GM18526 (cell line): ENCODE results near the gene ABAT.

Source experiments
- POLR2A ChIP-seq: IDR thresholded peaks from 3 replicates; pipeline ENCODE4 v1.6.1; 2011; ENCODE audit not compliant: insufficient read length; ENCODE audit errors: extremely low read depth

Gene ABAT

DNA sequence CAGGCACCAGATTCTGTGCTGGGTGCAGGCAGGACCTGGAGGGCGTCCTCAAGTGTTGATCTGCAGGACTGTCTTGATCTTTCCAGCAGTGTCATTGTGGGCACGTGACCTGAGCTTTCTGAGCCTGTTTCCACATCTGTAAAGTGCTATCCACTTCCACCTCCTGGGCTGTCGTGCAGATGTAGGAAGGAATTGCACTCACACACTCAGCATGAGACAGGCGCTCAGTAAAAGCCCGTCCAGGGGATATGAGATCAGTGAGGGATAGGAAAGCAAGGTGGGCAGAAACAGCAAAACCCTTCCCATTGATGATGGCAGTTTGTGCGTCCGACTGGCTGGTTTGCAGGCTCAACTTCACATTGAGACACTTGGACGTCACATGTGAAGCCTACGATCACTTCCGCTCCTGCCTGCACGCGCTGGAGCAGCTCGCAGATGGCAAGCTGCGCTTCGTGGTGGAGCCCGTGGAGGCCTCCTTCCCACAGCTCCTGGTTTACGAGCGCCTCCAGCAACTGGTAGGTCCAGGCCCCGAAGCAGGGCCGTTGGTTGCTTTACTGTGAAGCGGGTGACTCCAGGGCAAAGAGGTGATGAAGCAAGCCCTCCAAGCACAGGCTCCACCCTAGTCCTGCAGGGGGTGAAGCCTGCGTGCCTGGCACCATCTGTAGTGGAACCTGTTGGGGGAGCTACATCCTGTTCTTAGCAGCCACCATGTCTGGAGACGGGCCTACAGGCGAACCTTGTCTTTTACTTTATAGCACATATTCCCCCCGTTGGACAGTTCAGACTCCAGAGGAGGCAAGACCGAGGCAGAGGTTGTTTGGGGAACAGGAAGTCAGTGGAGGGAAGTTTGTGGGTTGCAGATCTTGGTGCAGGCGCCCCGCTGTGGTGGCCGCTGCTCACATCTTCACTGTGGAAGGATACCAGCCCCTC, 29.9 kb upstream of the ABAT start:
- TF ChIP-seq POLR2A, result no peak

DNA sequence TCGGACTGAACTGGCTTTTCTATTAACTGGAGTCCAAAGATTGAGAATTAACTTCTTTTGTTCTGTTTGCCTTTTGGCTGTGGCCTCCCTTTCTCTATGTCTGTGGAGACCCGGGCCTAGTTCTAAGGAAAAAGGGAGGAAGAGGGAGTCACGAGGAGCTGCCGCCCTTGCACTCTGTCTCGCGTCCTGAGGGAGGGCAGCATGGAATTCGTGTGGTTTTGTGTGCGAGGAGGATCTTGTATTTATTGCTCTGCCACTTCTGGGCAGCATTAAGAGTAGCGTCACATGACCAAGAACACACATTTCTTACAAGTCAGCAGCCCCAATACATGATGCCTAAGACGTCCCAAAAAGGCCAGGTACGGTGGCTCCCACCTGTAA, 29.3 kb upstream of the ABAT start:
- no peak for TF ChIP-seq POLR2A

DNA sequence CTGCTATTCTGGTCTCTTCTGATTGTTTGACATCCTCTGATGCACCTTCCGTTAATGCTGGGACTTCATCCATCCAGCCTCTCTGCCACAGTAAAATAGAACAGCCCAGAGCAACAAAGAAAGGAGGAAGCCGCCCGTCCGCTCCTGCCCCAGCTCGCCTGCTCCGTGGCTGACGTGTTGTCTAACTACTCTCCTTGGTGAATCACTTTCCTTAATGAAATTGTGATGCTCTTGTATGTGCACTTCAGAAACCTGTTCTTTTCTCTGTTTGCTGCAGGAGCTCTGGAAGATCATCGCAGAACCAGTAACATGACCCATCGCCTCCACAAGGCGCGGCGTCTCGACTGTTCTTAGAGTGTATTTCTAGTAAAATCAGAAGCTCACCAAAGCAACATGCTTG, 28.6 kb upstream of the ABAT start:
- TF ChIP-seq POLR2A, result no peak

DNA sequence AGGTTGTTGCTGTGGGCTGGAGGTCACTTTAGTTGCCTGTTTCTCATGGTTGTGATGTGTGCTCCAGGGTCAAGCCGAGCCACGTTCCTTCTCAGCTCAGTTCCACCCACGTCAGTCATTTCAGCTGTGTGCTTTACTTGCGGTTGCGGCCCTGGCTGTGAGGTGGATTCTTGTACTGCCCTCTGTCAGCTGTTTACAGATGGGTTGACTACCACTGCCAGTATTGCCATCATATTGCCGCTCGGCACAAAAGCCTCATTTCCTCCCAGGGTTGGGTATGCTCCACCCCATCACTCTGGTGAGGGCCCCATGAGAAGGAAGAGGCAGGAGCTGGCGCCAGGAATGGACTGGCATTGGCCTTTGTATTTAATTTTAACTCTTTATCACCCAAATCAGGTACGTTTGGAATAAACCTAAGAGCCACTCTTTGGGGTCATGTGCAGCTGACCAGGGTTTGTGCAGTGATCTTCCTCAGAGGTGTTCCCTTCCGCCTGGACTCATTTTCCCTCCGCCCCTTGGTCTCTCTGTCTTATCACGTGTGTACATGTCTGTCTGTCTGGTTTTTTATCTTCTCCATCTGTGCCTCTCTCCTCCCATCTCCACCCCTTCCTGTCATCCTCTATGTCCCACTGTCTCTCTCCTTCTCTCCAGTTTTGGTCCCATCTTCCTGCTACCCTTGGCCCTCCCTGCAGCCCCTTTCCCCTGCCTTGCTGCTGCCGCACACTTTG, 27.9 kb upstream of the ABAT start:
- no peak for TF ChIP-seq POLR2A

DNA sequence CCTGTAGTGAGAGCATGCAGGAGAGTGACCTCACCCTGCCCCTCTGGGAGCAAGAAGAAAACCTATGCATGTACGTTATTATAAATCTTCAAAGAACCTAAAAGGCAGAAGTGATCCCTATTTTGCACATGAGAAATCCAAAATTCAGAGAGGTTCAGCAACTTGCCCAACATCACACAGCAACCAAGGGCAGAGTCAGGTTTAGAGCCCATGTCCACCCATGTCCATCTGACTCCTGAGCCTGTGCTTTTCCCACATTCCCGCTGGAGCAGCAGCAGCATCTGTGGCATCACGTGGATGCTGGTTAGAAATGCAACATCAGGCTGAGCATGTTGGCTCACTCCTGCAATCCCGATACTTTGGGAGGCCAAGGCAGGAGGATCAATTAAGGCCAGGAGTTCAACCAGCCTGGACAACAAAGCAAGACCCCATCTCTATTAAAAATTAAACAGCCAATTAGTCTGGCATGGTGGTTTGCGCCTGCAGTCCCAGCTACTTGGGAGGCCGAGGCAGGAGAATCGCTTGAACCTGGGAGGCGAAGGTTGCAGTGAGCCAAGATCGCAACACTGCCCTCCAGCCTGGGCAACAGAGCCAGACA, 26.6 kb upstream of the ABAT start:
- TF ChIP-seq POLR2A, result no peak

DNA sequence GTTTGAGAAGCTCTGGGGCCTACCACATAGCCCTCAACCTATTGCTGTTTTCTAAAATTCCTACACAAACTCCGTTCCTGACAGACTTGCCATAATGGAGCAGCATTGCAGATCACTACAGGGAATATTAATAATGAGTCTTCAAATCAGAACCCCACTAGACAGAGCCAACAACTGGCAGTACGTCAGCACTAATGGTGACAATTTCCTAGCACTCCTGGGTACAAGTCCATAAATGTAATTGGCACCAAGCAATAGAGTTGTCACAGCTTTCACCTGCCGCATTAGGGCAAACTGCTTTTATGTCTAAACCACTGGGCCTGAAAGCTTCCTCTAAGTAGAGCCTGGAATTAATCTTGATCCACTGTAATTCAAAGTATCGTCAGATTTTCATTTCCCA, 25.5 kb upstream of the ABAT start:
- TF ChIP-seq POLR2A, result no peak

DNA sequence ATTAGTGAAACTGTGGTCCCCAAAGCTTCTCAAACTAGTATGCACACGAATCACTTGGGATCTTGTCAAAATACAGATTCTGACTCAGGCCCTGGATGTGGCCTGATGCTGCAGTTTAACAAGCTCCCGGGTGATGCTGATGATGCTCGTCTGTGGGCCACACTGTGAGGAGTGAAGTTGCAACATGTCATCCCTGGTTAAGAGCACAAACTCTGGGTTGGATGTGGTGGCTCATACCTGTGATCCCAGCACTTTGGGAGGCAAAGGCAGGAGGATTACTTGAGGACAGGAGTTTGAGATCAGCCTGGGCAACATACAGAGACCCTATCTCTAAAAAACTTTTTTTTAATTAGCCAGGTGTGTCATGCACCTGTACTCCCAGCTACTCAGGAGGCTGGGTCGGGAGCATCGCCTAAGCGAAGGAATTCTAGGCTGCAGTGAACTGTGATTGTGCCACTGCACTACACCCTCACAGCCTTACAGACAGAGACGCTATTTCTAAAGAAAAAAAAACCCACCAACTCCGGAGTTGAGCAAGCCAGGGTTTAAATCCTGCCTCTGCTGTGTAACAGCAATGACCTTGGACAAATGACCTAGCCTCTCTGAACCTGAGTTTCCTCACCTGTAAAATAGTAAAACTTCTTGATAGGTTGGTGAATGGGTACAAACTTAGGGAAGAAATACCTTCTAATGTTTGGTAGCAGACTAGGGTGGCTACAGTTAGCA, 24.4 kb upstream of the ABAT start:
- no peak for TF ChIP-seq POLR2A

DNA sequence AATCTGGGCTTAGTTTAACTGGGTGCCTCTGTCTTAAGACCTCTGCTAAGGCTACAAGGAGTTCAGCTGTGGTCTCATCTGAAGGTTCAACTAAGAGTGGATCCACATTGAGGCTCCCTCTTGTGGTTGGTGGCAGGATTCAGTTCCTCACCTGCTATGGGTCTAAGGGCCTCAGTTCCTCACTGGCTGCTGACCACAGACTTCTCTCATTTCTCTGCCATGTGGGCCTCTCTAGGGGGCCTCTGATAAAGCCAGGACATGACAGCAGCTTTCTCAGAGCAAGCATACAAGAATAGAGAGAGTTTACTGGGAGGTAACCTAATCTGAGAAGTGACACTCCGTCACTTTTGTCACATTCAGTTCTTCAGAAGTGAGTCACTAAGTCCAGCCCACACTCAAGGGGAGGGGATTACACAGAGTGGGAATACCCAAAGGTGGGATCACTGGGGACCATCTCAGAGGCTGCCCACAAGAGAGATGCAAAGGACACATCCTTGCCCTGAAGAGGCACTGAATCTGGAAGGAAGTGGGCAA, 19.2 kb upstream of the ABAT start:
- no peak for TF ChIP-seq POLR2A

DNA sequence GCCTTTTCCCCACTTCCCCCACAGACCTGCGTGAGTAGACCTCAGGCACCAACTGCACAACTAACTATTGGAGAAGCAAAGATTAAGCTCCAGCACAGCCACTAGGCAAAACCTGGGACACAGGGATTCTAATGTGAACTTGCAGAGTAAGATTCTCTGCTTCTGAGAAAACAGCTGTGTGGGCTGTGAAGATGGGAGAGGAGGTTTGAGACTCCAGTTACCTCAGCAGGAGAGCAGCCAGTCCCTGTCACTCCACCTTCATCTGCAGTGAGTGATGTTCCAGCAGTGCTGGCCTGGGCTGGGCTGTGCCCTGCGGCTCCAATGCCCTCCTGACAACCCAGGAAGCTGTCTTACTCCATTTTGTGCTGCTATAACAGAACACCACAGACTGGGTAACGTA, 18.0 kb upstream of the ABAT start:
- no peak for TF ChIP-seq POLR2A

DNA sequence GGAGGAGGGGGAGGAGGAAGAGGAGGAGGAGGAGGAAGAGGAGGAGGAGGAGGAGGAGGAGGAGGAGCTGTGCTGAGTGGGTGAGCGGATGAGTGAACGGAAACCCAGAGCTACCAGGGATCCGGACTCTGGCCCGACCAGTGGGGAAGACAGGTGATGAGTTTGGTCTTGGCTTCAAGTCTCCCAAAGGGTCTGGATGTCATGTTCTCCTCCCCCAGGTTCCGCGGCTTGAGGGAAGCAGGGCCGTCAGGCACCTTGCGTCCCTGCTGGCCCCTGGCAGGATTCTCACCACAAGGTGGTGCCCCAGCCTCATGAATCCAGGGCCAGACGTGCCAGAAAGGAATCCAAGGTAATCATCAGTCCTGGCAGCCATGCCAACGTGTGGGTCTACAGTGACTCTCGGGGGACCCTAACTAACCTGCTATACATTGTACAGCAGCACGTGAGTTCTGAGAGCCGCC, 13.5 kb upstream of the ABAT start:
- no peak for TF ChIP-seq POLR2A

DNA sequence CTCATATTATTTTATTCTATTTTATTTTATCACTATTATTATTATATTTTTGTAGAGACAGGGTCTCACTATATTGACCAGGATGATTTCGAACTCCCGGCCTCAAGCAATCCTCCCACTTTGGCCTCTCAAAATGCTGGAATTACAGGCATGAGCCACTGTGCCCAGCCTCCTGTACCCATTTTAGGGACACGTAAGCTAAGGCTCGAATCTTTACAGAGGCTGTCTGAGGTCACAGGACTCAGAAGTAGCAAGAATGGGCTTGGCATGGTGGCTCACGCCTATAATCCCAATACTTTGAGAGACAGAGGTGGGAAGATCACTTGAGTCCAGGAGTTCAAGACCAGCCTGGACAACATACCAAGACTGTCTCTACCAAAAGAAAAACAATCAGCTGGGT, 12.7 kb upstream of the ABAT start:
- no peak for TF ChIP-seq POLR2A

DNA sequence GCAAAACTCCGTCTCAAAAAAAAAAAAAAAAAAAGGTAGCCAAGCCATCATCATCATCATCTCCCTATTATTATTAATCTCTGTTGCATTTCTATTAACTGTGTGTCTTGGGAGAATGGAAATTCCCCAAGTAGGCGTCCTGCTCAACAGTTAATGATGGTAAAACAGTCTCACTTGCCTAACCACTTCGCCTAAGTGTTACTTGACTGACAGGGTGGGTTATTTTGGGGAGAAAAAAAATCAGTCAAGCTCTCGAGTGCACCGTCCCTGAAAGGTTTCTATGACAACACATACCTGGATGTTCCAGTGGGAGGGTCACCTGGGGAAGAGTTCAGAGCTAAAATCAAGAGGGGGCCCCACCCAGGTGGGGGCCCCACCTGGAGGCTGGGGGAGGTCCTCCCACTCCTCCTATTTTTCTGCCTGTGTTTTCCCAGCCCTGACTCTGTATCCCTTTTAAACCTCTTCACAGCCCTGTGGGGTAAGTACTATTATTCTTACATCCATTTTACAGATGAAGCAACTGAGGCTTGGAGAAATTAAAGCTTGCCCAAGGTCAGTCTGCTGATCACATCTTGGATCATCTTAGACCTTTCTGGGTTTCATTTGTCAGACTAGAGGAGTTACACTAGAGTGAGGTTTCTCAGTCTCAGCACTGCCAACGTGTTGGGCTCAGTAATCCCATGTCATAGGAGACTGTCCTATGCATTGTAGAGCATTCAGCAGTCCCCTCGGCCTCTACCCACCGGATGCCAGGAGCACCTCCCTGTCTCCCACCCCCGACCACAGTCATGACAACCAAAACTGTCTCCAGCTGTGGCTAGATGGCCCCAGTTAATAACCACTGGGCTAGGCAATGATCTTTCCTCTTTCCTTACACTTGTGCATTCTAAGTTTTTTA, 11.0 kb upstream of the ABAT start:
- TF ChIP-seq POLR2A, result no peak

DNA sequence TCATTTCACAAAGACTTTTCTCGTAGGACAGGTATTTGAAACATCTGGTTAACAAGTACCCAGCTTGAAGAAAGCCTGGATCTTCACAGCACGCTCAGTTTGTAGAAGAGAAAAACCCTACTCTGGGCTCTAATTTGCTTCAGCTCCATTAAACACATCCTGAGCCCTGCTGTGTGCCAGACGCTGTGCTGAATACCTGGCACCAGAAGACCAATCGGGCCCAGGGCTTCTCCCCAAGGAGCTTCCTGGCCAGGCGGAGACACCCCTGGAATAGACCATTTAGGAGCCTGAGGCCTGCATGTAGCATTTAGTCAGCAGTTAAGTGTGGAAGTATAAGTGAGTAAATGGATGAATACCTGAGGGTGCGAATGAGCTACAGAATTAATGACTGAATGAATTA, 8.9 kb upstream of the ABAT start:
- TF ChIP-seq POLR2A, result no peak

DNA sequence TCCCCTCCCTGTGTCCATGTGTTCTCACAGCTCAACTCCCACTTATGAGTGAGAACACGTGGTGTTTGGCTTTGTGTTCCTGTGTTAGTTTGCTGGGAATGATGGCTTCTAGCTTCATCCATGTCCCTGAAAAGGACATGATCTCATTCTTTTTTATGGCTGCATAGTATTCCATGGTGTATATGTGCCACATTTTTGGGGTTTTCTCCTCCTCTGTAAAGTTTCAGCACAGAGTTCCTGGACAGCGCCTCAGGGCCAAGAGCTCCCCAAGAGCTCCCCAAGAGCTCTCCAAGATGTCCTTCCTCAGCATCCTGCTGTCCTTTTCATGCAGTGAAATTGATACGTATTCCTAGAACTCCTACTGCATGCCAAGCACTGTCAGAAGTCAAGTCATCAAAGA, 6.9 kb upstream of the ABAT start:
- no peak for TF ChIP-seq POLR2A

DNA sequence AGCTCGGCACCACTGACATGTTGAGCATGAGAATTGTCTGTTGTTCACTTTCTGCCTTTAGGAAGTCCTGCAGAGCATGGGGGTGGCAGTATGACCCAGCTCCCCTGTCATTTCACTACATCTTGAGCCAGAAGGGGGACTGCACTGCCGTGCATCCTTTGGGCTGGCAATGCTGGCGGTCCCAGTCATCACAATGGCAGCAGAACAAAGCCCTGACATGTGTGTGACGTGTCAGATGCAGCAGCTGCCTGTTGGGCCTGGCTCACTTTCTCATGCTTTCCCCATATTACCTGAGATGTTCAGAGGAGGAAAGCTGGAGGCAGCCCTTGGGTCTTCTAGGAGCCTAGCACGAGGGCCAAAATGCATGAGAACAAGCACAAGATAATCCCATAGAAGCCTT, 6.3 kb upstream of the ABAT start:
- no peak for TF ChIP-seq POLR2A

DNA sequence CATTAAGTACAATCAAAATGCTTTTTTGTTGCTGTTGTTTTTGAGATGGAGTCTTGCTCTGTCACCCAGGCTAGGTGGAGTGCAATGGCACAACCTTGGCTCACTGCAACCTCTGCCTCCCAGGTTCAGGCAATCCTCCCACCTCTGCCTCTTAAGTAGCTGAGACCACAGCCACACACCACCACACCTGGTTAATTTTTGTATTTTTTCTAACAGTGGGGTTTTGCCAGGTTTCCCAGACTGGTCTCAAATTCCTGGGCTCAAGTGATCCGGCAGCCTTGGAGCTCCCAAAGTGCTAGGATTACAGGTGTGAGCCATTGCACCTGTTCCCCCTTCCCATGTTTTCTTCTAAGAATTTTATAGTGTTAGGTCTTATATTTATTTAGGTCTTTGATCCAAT, 4.9 kb upstream of the ABAT start:
- TF ChIP-seq POLR2A, result no peak
